GM18526 (cell line): ENCODE data around the gene MISP.

Source experiments
- POLR2A ChIP-seq: IDR thresholded peaks from 3 replicates; pipeline ENCODE4 v1.6.1; 2011; ENCODE audit not compliant: insufficient read length; ENCODE audit errors: extremely low read depth

MISP gene

DNA sequence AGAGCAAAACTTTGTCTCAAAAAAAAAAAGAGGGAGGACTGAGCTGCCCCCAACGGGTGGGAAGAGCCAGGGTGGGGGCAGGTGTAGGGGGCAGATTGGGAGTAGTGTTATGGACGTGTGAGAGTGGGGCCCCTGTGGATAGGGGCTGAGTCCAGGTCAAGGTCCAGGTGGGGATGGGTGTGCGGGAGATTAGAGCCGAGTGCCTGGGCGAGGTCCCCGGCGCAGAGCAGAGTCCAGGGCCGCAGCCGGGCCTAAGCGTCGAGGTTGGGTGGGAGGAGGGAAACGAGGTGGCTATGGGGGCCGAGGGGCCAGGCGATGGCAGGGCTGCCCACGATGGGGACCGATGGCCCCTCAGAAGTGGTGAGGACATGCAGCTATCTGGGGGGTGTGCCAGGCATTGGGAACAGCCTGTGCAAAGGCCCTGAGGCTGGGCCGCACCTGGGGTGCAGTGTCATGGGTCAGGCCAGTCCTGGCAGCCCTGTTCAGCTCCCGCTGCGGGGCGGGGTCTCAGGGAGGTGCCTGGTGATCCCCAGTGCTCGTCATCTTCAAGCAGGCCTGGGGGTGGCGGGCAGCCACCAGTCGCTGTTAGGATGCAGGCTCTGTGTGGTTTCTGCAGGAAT lies 12.3 kb upstream of the MISP start:
- no peak for TF ChIP-seq POLR2A

GRCh38 chr19:739998-740715 lies 10.8 kb upstream of the MISP start:
- no peak for TF ChIP-seq POLR2A

GRCh38 chr19:741506-742131 lies 9.3 kb upstream of the MISP start:
- no peak for TF ChIP-seq POLR2A

GRCh38 chr19:742540-743075 lies 8.3 kb upstream of the MISP start:
- TF ChIP-seq POLR2A: no peak

DNA sequence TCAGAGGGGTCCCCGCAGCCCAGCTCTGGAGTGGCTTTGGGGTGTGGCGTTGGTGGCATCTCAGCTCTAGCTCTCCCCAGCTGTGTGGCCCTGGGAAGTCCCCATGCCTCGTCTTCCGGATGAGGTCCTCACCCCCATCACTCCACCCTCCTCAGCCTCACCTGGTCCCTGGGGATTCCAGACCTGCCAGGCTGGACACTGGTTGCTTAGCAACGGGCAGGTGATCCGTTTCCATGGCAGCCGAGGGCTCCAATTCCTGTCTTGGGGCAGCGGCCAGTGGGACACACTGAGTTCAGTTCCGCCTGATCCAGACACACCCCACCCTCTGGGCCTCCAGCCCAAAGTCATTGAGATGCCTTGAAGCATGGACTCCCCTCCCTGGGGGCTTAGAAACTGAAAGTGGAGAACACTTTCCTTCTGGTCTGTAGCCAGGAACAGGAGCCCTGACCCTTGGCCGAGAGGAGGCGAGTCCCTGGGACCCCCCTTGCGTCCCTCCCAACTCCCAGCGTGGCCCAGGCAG lies 7.7 kb upstream of the MISP start:
- no peak for TF ChIP-seq POLR2A

DNA sequence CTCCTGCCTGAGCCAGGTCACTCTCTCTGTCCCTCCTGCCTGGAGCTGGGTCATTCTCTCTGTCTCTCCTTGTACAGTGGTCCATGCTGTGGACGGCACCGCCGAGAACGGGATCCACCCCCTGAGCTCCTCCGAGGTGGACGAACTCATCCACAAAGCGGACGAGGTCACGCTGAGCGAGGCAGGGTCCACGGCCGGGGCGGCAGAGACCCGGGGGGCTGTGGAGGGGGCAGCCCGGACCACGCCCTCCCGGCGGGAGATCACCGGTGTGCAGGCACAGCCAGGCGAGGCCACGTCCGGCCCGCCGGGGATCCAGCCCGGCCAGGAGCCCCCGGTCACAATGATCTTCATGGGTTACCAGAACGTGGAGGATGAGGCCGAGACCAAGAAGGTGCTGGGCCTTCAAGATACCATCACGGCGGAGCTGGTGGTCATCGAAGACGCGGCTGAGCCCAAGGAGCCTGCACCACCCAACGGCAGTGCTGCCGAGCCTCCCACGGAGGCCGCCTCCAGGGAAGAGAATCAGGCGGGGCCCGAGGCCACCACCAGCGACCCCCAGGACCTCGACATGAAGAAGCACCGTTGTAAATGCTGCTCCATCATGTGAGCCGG lies 4.6 kb upstream of the MISP start:
- TF ChIP-seq POLR2A: no peak

DNA sequence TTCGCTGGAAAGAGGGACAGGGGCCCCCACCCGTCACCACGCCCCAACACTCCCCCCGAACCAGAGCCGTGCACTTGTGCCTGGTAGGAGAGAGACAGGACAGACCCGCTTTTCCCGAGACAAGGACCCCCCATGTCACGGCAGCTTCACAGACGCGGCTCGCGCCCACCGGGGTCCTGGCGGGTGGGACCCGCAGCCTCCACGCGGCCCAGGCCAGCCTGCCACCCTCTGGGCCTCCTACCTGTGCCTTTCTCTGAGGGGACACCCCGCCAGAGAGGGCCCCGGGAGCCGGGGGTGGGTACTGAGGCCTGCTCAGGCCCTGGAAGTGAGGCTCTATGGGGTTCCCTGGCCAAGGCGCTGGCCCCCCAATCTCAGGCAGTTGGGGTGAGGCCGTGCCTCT lies 4.0 kb upstream of the MISP start:
- no peak for TF ChIP-seq POLR2A

- no peak for TF ChIP-seq POLR2A
Observed at GRCh38 chr19:747432-748273, 3.3 kb upstream of the MISP start.

DNA sequence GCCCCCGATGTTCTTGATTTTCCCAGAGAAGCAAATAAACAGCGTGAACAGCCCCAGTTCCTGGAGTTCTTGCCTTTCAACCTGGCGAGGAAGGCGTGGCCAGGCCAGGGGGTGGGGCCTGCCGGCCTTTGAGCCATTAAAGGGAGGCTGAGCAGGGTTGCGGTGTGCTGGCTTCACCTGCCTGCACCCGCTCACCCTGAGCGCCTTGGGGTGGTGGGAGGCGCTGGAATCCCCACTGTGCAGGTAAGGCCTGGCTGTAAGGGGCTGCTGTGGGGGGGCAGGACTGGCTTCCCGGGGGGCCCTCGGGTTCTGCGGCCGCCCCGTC lies 2.7 kb upstream of the MISP start:
- TF ChIP-seq POLR2A: no peak

- TF ChIP-seq POLR2A: no peak
Observed at GRCh38 chr19:749811-750210, 1.1 kb upstream of the MISP start.

GRCh38 chr19:751501-752341 lies 809 bp downstream of the MISP start:
- no peak for TF ChIP-seq POLR2A

DNA sequence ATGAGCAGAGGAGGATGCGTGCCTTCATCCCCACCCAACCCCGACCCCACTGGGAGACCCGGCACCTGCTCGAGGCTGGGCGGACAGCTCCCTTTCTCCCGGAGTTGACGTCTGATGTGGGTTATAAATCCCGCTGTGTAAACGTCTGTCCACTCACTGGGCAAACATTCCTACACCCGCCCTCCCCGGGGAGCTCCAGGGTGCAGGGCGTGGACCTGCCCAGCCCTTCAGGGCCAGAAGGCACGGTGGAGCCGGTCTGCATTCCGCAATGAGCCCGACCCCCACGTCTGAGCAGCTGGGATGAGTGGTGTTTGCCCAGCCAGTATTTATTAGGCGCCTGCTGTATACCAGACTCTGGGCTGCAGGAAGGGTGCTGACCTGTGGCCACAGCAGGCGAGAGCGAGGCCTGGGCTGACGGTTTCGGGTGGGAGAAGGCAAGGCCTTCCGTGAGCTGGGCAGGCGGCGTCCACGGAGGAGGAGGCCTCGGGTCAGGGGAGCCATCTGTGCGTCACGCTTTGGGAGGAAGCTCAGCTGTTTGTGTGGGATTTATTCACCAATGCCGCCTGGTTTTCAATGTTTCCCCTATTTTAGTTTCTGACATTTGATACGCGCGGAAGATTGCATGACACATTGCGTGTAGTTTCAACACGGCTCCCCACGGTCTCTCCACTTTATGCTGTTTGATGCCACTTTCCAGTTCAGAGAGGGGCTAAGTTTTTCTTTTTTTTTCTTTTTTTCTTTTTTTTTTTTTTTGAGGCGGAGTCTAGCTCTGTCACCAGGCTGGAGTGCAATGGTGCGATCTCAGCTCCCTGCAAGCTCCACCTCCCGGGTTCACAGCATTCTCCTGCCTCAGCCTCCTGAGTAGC lies 2.0 kb downstream of the MISP start:
- TF ChIP-seq POLR2A: no peak

DNA sequence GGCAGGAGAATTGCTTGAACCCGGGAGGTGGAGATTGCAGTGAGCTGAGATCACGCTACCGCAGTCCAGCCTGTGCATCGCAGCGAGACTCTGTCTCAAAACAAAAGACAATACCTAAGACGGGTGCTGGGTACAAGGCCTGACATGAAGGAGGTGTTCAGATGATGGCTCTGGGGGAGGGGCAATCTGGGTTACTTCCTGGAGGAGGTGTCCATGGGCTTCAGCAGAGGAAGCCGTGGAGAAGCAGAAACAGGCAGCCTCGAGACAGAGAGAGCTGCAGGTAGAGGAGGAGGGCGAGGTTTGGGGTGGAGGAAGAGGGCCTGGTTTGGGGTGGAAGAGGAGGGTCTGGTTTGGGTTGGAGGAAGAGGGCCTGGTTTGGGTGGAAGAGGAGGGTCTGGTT lies 3.6 kb downstream of the MISP start:
- TF ChIP-seq POLR2A: no peak

DNA sequence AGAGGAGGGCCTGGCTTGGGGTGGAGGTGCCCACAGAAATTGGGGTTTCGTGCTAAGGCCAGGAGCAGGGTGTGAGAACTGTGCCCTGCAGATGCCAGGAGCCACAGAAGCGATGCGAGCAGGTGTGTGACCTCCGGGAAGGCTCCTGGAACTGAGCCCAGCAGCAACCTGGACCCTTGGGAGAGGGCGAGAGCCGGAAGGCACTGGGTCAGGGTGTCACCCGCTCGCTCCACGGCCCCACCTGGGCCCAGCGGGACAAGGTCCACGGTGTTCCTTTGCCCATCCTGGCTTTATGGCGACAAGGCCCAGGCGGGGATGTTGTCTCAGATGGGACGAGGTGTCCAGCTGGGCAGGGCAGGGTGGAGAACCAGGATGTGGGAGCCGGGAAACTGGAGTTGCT lies 4.2 kb downstream of the MISP start:
- TF ChIP-seq POLR2A: no peak

- TF ChIP-seq POLR2A: no peak
Observed at GRCh38 chr19:756236-756635, 5.3 kb downstream of the MISP start.
